Measurements from ENCODE around the gene SPATA16. TPM values are rescaled to one million over a fixed set of nuclear protein-coding genes. Genes with fewer than 3 reads are reported as not detected.

SPATA16 gene
- total RNA-seq, 2 donors from 2014 or later: not detected

DNA sequence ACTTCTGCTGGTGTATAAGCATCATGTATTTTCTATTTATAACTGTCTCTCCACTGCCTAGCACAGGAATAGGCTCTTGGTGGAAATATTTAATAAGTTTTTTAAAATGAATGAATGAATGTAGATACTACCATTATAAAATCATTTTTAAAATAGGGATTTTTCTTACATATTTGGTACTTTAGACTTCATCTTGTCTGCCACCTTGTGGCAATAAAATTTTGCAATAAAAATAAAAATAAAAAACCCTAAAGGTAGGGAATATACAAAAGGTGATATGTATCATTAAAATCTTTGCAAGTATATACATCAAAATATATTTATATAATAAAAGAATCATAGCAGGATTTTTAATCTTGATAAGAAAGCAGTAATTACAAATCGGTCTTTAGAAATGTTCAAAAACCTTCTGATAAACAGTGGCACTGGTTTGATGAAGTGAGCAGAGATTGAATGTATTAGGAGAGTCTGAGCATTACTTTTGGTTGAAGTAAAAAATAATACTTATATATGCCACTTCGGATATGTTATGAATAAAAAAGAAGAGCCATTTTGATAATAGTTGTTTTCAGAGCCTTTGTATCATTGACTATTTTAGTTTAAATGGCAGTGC, 95.2 kb downstream of the SPATA16 start:
- Histone ChIP-seq H3K27ac (no peak overlapping the region), H3K36me3 (no peaks in the 10 kb centered on the region), H3K27me3 (replicated peaks; ENCODE audit: insufficient read depth) (no peaks in the 10 kb centered on the region), H3K4me1 (ENCODE audit: control insufficient read depth in 1 of 2, low read depth in 2 of 2) (no peaks in the 10 kb centered on the region), H3K4me3 (no peak overlapping the region), H3K9me3 (no peaks in the 10 kb centered on the region)
- ATAC-seq (ENCODE audit: insufficient number of reproducible peaks, low FRiP score, low read depth) (no peak), DNase-seq (ENCODE audit: low spot score) (no peak)
- TF ChIP-seq, protein P1, sequence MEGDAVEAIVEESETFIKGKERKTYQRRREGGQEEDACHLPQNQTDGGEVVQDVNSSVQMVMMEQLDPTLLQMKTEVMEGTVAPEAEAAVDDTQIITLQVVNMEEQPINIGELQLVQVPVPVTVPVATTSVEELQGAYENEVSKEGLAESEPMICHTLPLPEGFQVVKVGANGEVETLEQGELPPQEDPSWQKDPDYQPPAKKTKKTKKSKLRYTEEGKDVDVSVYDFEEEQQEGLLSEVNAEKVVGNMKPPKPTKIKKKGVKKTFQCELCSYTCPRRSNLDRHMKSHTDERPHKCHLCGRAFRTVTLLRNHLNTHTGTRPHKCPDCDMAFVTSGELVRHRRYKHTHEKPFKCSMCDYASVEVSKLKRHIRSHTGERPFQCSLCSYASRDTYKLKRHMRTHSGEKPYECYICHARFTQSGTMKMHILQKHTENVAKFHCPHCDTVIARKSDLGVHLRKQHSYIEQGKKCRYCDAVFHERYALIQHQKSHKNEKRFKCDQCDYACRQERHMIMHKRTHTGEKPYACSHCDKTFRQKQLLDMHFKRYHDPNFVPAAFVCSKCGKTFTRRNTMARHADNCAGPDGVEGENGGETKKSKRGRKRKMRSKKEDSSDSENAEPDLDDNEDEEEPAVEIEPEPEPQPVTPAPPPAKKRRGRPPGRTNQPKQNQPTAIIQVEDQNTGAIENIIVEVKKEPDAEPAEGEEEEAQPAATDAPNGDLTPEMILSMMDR (IDR thresholded peaks at IDR 0.05): peak; percentile 24

DNA sequence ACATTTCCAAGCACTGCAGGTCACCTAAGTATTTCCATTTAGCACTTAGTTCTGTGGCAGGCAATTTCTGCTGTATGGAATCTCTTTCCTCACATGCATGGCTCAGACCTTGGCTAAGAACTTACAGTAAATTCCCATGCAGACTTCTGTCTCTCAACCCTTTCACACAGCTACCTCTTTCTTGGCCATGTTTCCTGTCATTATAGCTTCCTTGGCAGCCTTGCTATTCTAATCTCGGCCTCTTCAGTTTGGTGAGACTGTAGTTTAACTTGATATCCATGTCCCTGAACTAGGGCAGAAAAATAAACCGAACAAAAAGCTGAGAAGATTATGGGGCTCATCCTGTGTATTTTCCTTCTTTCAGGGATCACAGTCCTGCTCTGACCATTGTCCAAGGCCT, 96.0 kb downstream of the SPATA16 start:
- DNase-seq (ENCODE audit: low spot score) (no peak), ATAC-seq (ENCODE audit: insufficient number of reproducible peaks, low FRiP score, low read depth) (no peak)
- no peaks in the 10 kb centered on the region for H3K4me1 ChIP-seq (ENCODE audit: control insufficient read depth in 1 of 2, low read depth in 2 of 2)
- no peaks in the 10 kb centered on the region for H3K27me3 ChIP-seq (replicated peaks; ENCODE audit: insufficient read depth)
- TF ChIP-seq, protein P1 (IDR thresholded peaks at IDR 0.05): no peak
- no peaks in the 10 kb centered on the region for H3K36me3 ChIP-seq
- no peak overlapping the region for H3K4me3 ChIP-seq
- H3K9me3 ChIP-seq: no peaks in the 10 kb centered on the region
- no peak overlapping the region for H3K27ac ChIP-seq

DNA sequence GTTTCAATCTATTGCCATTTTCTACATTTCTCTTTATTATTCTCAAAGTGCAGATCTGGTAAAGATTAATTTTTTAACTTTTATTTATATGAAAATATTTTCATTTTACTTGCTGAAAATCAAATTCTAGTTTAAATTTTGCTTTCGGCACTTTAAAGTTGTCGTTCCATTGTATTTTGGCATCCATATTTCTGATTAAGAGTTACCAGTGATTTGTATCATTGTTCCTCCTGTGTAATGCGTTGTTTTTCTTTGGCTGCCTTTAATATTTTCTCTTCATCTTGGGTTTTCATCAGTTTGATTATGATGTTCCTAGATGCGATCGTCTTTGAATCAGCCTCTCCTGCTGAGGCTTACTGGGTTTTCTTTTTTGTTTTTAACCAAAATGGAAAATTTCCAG, 97.3 kb downstream of the SPATA16 start:
- Histone ChIP-seq H3K4me1 (ENCODE audit: control insufficient read depth in 1 of 2, low read depth in 2 of 2) (no peaks in the 10 kb centered on the region), H3K4me3 (no peak overlapping the region), H3K27me3 (replicated peaks; ENCODE audit: insufficient read depth) (no peaks in the 10 kb centered on the region), H3K36me3 (no peaks in the 10 kb centered on the region), H3K9me3 (no peaks in the 10 kb centered on the region), H3K27ac (no peak overlapping the region)
- TF ChIP-seq, protein P1 (IDR thresholded peaks at IDR 0.05): no peak
- ATAC-seq (ENCODE audit: insufficient number of reproducible peaks, low FRiP score, low read depth) (no peak), DNase-seq (ENCODE audit: low spot score) (no peak)

DNA sequence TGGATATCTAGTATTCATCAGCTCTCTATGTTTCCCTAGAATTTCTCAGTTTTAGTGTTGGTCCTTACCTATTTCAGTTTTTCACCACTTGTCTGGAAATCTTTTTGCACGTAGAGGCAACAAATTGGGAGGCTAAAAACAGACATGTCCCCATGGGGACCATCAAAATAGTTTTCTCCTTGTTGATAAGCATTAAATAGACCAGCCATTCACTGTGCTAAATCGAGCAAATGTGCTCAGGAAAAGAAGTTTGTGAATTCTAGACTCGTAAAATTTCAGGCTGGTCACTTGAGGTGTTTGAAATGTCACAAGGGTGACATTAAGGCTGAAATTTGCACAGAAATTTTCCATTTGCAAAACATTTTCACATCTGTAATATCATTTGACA, 102.6 kb downstream of the SPATA16 start:
- Histone ChIP-seq H3K4me3 (no peak overlapping the region), H3K27me3 (replicated peaks; ENCODE audit: insufficient read depth) (no peaks in the 10 kb centered on the region), H3K27ac (no peak overlapping the region), H3K4me1 (ENCODE audit: control insufficient read depth in 1 of 2, low read depth in 2 of 2) (no peaks in the 10 kb centered on the region), H3K36me3 (no peaks in the 10 kb centered on the region), H3K9me3 (no peaks in the 10 kb centered on the region)
- ATAC-seq (ENCODE audit: insufficient number of reproducible peaks, low FRiP score, low read depth) (no peak), DNase-seq (ENCODE audit: low spot score) (no peak)
- TF ChIP-seq, protein P1 (IDR thresholded peaks at IDR 0.05): no peak

DNA sequence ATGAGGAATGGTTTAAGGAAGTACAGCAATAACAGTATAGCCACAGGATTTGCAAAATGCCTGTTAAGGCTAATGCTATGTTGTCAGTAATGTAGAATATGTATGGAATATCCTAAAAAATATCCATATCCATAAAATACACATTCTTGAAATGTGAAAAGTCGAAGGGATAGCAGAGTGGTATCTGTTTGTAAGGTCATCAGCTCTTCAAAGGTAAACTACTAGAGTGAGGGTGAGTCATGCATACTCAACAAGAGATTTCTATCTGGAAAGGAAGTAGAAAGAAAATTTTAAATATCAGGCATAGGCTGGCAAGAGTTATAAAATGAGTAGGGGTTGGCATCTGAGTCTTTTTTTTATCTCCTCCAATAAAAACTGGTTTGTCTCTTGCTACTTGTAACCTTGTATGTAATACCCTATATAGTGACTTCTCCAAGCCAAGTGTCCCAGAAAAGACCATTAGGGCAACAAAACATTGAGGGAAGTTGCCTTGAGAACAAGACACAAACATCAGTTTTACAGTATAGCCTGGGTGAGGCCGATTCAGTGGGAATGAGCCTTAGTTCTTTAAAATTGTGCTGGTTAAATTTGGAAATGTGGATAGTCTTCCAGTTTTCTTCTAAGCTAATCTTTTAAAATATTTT, 103.1 kb downstream of the SPATA16 start:
- Histone ChIP-seq H3K36me3 (no peaks in the 10 kb centered on the region), H3K27me3 (replicated peaks; ENCODE audit: insufficient read depth) (no peaks in the 10 kb centered on the region), H3K4me3 (no peak overlapping the region), H3K4me1 (ENCODE audit: control insufficient read depth in 1 of 2, low read depth in 2 of 2) (no peaks in the 10 kb centered on the region), H3K9me3 (no peaks in the 10 kb centered on the region), H3K27ac (no peak overlapping the region)
- no peak for DNase-seq (ENCODE audit: low spot score)
- TF ChIP-seq, protein P1 (IDR thresholded peaks at IDR 0.05): no peak
- no peak for ATAC-seq (ENCODE audit: insufficient number of reproducible peaks, low FRiP score, low read depth)

Data from thoracic aorta (tissue), 2 donors.